NT2/D1 (cell line): ENCODE data around the gene LMO2.

Source experiments
- YY1 ChIP-seq: IDR thresholded peaks from 2 replicates; pipeline ENCODE4 v1.6.1; 2011; ENCODE audit not compliant: insufficient read length, insufficient read depth
- ZNF274 ChIP-seq: IDR thresholded peaks from 2 replicates; pipeline ENCODE4 v1.6.1; 2011; ENCODE audit warnings: mild to moderate bottlenecking, low read depth, low read length

- TF ChIP-seq YY1 (no peak), ZNF274 (no peak)
Observed at GRCh38 chr11:33913991-33914390, 22.1 kb upstream of the LMO2 start.
